Glutamatergic neuron (in vitro differentiated cells): ENCODE data around the gene CCR6. TPM values are rescaled to one million over a fixed set of nuclear protein-coding genes. Genes with fewer than 3 reads are reported as not detected.

Experiments used
- DNase-seq: peaks from one replicate; pipeline ENCODE4 v3.0.0; 2022
- H3K27ac Mint-ChIP-seq: one replicate; pipeline ENCODE4 v1.8.0; 2020; ENCODE audit warnings: mild to moderate bottlenecking, mixed read lengths, inconsistent platforms; ENCODE audit not compliant: unreplicated experiment
- H3K27me3 Mint-ChIP-seq: one replicate; pipeline ENCODE4 v1.8.0; 2020; ENCODE audit warnings: mild to moderate bottlenecking, moderate library complexity, mixed read lengths, inconsistent platforms; ENCODE audit not compliant: unreplicated experiment
- H3K36me3 Mint-ChIP-seq: one replicate; pipeline ENCODE4 v1.8.0; 2020; ENCODE audit warnings: mild to moderate bottlenecking, mixed read lengths, inconsistent platforms; ENCODE audit not compliant: unreplicated experiment
- H3K4me1 Mint-ChIP-seq: one replicate; pipeline ENCODE4 v1.8.0; 2020; ENCODE audit warnings: mild to moderate bottlenecking, low read depth, mixed read lengths, inconsistent platforms; ENCODE audit not compliant: unreplicated experiment
- H3K4me3 Mint-ChIP-seq: one replicate; pipeline ENCODE4 v1.8.0; 2020; ENCODE audit warnings: mild to moderate bottlenecking, mixed read lengths, inconsistent platforms; ENCODE audit not compliant: unreplicated experiment
- H3K9me3 Mint-ChIP-seq: one replicate; pipeline ENCODE4 v1.8.0; 2020; ENCODE audit warnings: mild to moderate bottlenecking, moderate library complexity, mixed read lengths, inconsistent platforms; ENCODE audit not compliant: unreplicated experiment
- CTCF ChIP-seq: fragments of 200-600 bp; sonication (generic); IDR thresholded peaks from one replicate; pipeline ENCODE4 v1.5.0; 2021; ENCODE audit not compliant: partially characterized antibody, unreplicated experiment
- total RNA-seq: library from RNA; stranded (reverse); fragmentation: NEBNext Ultra II Directional; extraction: Animal tissue kit (Norgen Biotek cat#: 25700); gene quantifications from one replicate; pipeline ENCODE4 v1.2.1, GENCODE V29; 2021; ENCODE audit not compliant: unreplicated experiment

The CCR6 gene
- total RNA-seq, 1 donor from 2014 or later: not detected

- H3K4me3 Mint-ChIP-seq: no peak overlapping the region
- H3K4me1 Mint-ChIP-seq: no peaks in the 10 kb centered on the region
- TF ChIP-seq CTCF: no peak
- peaks cover 2% of the 10 kb centered on the region for H3K27me3 Mint-ChIP-seq
- no peak overlapping the region for H3K27ac Mint-ChIP-seq
- no peaks in the 10 kb centered on the region for H3K36me3 Mint-ChIP-seq
- peaks cover 7% of the 10 kb centered on the region for H3K9me3 Mint-ChIP-seq
- DNase-seq: no peak
Observed at GRCh38 chr6:167130008-167130677, 7.2 kb downstream of the CCR6 start.

- peaks cover 2% of the 10 kb centered on the region for H3K27me3 Mint-ChIP-seq
- no peak overlapping the region for H3K27ac Mint-ChIP-seq
- no peaks in the 10 kb centered on the region for H3K36me3 Mint-ChIP-seq
- peaks cover 7% of the 10 kb centered on the region for H3K9me3 Mint-ChIP-seq
- H3K4me3 Mint-ChIP-seq: no peak overlapping the region
- DNase-seq: no peak
- no peak for TF ChIP-seq CTCF
- peaks cover 1% of the 10 kb centered on the region for H3K4me1 Mint-ChIP-seq
Observed at GRCh38 chr6:167130712-167131684, 8.1 kb downstream of the CCR6 start.

- Mint-ChIP-seq H3K27ac (no peak overlapping the region), H3K9me3 (peaks cover 7% of the 10 kb centered on the region), H3K36me3 (no peaks in the 10 kb centered on the region), H3K27me3 (peaks cover 2% of the 10 kb centered on the region), H3K4me3 (no peak overlapping the region), H3K4me1 (peaks cover 5% of the 10 kb centered on the region)
- DNase-seq: no peak
- TF ChIP-seq CTCF: no peak
Observed at GRCh38 chr6:167134448-167135328, 11.8 kb downstream of the CCR6 start.

- Mint-ChIP-seq H3K27ac (no peak overlapping the region), H3K27me3 (peaks cover 2% of the 10 kb centered on the region), H3K9me3 (peaks cover 7% of the 10 kb centered on the region), H3K4me3 (no peak overlapping the region), H3K36me3 (no peaks in the 10 kb centered on the region), H3K4me1 (peaks cover 11% of the 10 kb centered on the region)
- no peak for TF ChIP-seq CTCF
- no peak for DNase-seq
Observed at GRCh38 chr6:167136376-167136775, 13.5 kb downstream of the CCR6 start.
